ENCODE measurements around the gene HTD2.

DNA sequence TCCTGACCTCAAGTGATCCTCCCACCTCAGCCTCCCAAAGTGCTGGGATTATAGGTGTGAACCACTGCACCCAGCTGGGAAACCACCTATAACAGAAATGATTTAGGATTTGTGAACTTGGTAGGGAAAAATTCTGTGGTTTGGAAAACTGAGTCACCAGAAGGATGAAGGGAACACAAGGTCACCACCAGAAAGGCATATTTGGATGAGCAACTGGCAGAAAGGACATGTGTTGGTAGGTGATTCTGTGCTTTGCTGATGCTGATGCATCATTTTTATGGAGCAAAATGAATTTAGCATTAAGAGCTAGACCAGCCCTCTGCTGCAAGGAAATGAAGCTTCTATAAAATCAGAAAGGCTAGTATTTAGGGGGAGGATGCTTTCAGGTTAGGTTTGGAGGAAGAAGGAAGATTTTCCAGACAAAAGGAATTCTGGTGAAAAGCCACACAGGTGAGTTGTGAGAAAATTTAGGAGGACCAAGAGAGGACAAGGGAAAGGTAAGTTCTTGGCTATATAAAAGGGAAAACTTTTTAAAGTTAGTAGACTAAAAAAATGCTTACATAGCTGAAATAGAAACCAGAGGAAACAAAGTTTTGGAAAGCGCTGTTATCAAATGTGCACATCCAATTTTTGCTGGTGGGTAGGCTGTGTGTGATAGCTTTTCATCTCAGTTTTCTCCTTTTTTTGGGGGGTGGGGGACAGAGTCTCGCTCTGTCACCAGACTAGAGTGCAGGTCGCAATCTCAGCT lies 30.0 kb downstream of the HTD2 start:
- no peak for TF ChIP-seq POLR2A (IDR thresholded peaks at IDR 0.05)
- TF ChIP-seq CTCF (IDR thresholded peaks at IDR 0.05 in 4 of 5, conservative IDR thresholded peaks at IDR 0.05 in 1 of 5) = no peak

Measured in gastrocnemius medialis (tissue), 4 donors.